Activated naive CD8-positive, alpha-beta T cell treated with anti-CD3 and anti-CD28 coated beads, Interleukin-2, amount 10 ng/mL, durations not matched to agents 7 days and 5 days (primary cell): Measurements from ENCODE around the gene KANTR. TPM values are rescaled to one million over a fixed set of nuclear protein-coding genes. Genes with fewer than 3 reads are reported as not detected.
"Not testable (repeated sequence)": the region's sequence is repeated elsewhere in the genome, so short reads cannot be mapped to it uniquely, and the experiment has no call there.

Source experiments
- ATAC-seq: fragments of 150-1000 bp; cut with Tn5 transposase; one replicate; pipeline ENCODE4 v1.10.0; 2021; ENCODE audit warnings: low read depth, moderate library complexity
- POLR2A ChIA-PET: fragments of 350-600 bp; sonication (Branson Sonifier 250); formaldehyde crosslinking; loops from one replicate; lab custom pipeline; 2021; ENCODE audit warnings: antibody characterized with exemption; lab: Charles Lee
- DNase-seq: peaks from one replicate; pipeline ENCODE4 v3.0.0; 2021
- H3K27ac Mint-ChIP-seq: one replicate; pipeline ENCODE4 v1.8.0; 2022; ENCODE audit warnings: mild to moderate bottlenecking, mixed read lengths
- H3K27me3 Mint-ChIP-seq: one replicate; pipeline ENCODE4 v1.8.0; 2022; ENCODE audit warnings: mild to moderate bottlenecking, moderate library complexity, mixed read lengths
- H3K36me3 Mint-ChIP-seq: one replicate; pipeline ENCODE4 v1.8.0; 2021; ENCODE audit warnings: mild to moderate bottlenecking, mixed read lengths
- H3K4me1 Mint-ChIP-seq: one replicate; pipeline ENCODE4 v1.8.0; 2021; ENCODE audit warnings: mixed read lengths
- H3K4me3 Mint-ChIP-seq: one replicate; pipeline ENCODE4 v1.8.0; 2022; ENCODE audit warnings: mild to moderate bottlenecking, moderate library complexity, mixed read lengths
- H3K9me3 Mint-ChIP-seq: one replicate; pipeline ENCODE4 v1.8.0; 2021; ENCODE audit warnings: mixed read lengths
- total RNA-seq, 2 experiments: library from RNA; stranded (reverse); gene quantifications; one replicate each; pipeline ENCODE4 v1.2.3, GENCODE V29; 2021

Gene KANTR
- total RNA-seq, 2 experiments from 2014 or later: 14.2 to 16.1 TPM

- DNase-seq (no peak), ATAC-seq (no peak)
- Mint-ChIP-seq H3K9me3 (peaks cover 3% of the 10 kb centered on the region), H3K4me1 (peaks cover 2% of the 10 kb centered on the region), H3K27me3 (no peaks in the 10 kb centered on the region), H3K4me3 (no peak overlapping the region), H3K36me3 (peaks cover 9% of the 10 kb centered on the region), H3K27ac (no peak overlapping the region)
- POLR2A ChIA-PET: no interaction called here
Measured at GRCh38 chrX:53125506-53125905, 31.6 kb downstream of the KANTR start.

DNA sequence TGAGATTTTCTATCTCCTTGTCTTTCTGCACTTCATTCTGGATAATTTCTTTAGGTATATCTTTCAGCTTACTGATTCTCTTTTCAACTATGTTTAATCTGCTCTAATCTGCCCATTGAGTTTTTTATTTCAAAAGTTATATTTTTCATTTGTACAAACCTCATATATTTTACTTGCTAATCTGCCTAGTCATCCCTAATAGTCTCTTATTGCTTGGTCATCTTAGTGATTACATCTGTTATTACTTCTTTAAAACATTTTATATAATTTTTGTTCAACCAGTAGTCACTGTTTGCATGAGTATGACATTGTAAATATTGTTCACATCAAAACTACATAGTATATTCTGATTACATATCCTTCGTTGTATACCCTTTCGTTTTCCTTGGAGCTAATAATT, 32.4 kb downstream of the KANTR start:
- peaks cover 9% of the 10 kb centered on the region for H3K36me3 Mint-ChIP-seq
- H3K4me3 Mint-ChIP-seq: no peak overlapping the region
- H3K27ac Mint-ChIP-seq: no peak overlapping the region
- ATAC-seq: no peak
- no peak for DNase-seq
- peaks cover 4% of the 10 kb centered on the region for H3K4me1 Mint-ChIP-seq
- no peaks in the 10 kb centered on the region for H3K27me3 Mint-ChIP-seq
- H3K9me3 Mint-ChIP-seq: peaks cover 3% of the 10 kb centered on the region
- POLR2A ChIA-PET: no interaction called here

DNA sequence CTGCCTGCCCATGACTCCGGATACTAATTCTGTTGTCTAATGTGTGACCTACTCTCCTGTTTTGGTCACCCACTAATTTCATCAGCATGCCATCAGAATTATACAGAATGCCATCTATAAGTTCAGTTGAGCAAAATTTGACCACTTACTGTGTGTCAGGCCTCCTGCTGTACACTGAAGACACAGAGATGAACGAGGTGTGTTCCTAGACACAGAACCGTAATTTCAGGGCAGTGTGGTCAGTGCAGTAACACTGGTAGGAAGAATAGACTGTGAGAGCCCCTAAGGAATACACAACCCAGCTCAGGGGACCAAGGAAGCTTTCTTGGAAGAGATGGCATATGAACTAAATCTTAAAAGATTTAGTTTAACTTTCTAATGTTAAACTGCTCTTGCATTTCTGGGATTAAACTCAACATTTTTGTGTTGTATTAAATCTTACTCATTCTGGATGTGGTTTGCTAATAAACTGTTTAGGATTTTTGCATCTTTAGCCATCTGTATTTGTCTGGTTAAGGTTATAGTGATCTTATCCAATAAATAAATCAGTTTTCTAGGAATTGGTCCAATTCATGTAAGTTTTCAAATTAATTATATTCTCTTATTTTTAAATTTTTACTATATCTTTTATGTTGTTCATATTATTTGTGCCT, 34.3 kb downstream of the KANTR start:
- Mint-ChIP-seq H3K4me1 (peaks cover 4% of the 10 kb centered on the region), H3K36me3 (peaks cover 12% of the 10 kb centered on the region), H3K27ac (no peak overlapping the region), H3K4me3 (no peak overlapping the region), H3K9me3 (peaks cover 3% of the 10 kb centered on the region), H3K27me3 (no peaks in the 10 kb centered on the region)
- ATAC-seq (no peak), DNase-seq (no peak)
- POLR2A ChIA-PET: no interaction called here

GRCh38 chrX:53133400-53133799, 39.5 kb downstream of the KANTR start:
- H3K9me3 Mint-ChIP-seq: no peaks in the 10 kb centered on the region
- H3K27me3 Mint-ChIP-seq: no peaks in the 10 kb centered on the region
- no peak overlapping the region for H3K4me3 Mint-ChIP-seq
- no peak for DNase-seq
- no peak for ATAC-seq
- POLR2A ChIA-PET: no interaction called here
- no peak overlapping the region for H3K27ac Mint-ChIP-seq
- H3K36me3 Mint-ChIP-seq: peaks cover 5% of the 10 kb centered on the region
- peaks cover 2% of the 10 kb centered on the region for H3K4me1 Mint-ChIP-seq

DNA sequence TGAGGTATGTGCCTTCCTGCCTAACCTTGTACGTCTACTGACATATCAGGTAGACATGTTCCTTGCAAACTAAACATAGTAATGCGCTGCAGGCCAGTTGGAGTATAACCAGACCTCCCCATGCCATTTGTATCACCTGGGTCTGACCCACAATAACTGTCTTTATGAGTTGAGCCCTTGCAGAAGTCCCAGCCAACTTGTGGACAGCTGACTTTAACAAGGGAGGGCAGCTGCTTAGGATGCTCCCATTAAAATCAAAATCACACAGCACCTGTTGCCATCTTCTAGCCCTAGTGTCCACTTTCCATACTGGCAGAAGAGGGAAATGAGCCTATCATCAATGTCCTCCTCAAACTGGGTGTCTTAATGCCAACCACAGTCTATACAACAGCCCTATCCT, 41.6 kb downstream of the KANTR start:
- H3K9me3 Mint-ChIP-seq: no peaks in the 10 kb centered on the region
- ATAC-seq (no peak), DNase-seq (no peak)
- peaks cover 4% of the 10 kb centered on the region for H3K4me1 Mint-ChIP-seq
- POLR2A ChIA-PET: no interaction called here
- no peaks in the 10 kb centered on the region for H3K27me3 Mint-ChIP-seq
- no peak overlapping the region for H3K4me3 Mint-ChIP-seq
- peaks cover 5% of the 10 kb centered on the region for H3K36me3 Mint-ChIP-seq
- H3K27ac Mint-ChIP-seq: no peak overlapping the region

DNA sequence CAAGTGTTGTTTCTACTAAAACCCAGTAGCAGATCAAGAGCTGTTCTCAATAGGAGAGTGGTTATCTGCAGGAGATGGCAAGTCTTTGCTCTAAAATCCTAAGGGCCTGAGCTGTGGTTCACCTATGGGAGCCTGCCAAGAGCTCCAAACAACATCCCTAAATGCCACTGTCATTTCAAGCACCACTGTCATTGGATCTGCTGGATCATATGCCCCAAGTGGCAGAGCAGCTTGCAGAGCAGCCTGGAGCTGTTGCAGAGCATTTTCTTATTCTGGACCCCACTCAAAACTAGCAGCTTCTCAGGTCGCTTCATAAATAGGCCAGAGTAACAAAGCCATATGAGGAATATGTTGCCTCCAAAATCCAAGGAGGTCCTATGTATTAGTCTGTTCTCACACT, 59.6 kb downstream of the KANTR start:
- ATAC-seq (no peak), DNase-seq (no peak)
- H3K9me3 Mint-ChIP-seq: no peaks in the 10 kb centered on the region
- no peak overlapping the region for H3K4me3 Mint-ChIP-seq
- H3K27me3 Mint-ChIP-seq: no peaks in the 10 kb centered on the region
- no peaks in the 10 kb centered on the region for H3K36me3 Mint-ChIP-seq
- H3K27ac Mint-ChIP-seq: no peak overlapping the region
- POLR2A ChIA-PET: no interaction called here
- H3K4me1 Mint-ChIP-seq: no peaks in the 10 kb centered on the region

- Mint-ChIP-seq H3K4me3 (no peak overlapping the region), H3K9me3 (no peaks in the 10 kb centered on the region), H3K4me1 (no peaks in the 10 kb centered on the region), H3K27me3 (no peaks in the 10 kb centered on the region), H3K36me3 (no peaks in the 10 kb centered on the region), H3K27ac (no peak overlapping the region)
- no peak for ATAC-seq
- DNase-seq: no peak
- POLR2A ChIA-PET: no interaction called here
Measured at GRCh38 chrX:53155512-53156206, 61.7 kb downstream of the KANTR start.

DNA sequence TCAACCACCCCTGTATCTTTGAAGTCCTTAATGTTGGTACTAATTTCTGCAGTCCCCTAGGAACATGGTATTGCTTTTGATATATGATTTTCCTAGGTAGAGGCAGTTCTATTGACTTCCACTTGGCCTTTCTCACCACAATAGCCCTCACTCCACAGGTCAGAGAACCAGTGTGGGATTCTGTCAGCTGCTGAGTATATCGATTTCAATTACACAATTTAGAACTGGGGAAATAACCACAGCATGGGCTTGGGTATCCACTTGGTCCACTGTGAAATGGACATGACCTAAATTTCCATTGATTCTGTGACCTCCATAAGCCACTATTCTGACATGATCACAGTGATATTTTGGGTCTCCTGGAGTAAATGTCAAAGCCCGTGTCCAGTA, 62.3 kb downstream of the KANTR start:
- H3K27me3 Mint-ChIP-seq: no peaks in the 10 kb centered on the region
- no peaks in the 10 kb centered on the region for H3K36me3 Mint-ChIP-seq
- POLR2A ChIA-PET: no interaction called here
- no peak overlapping the region for H3K27ac Mint-ChIP-seq
- H3K9me3 Mint-ChIP-seq: no peaks in the 10 kb centered on the region
- DNase-seq (no peak), ATAC-seq (no peak)
- H3K4me1 Mint-ChIP-seq: no peaks in the 10 kb centered on the region
- no peak overlapping the region for H3K4me3 Mint-ChIP-seq

GRCh38 chrX:53159184-53159583, 65.2 kb downstream of the KANTR start:
- H3K9me3 Mint-ChIP-seq: no peaks in the 10 kb centered on the region
- H3K4me1 Mint-ChIP-seq: no peaks in the 10 kb centered on the region
- DNase-seq (no peak), ATAC-seq (no peak)
- no peak overlapping the region for H3K27ac Mint-ChIP-seq
- POLR2A ChIA-PET: no interaction called here
- no peak overlapping the region for H3K4me3 Mint-ChIP-seq
- H3K27me3 Mint-ChIP-seq: no peaks in the 10 kb centered on the region
- H3K36me3 Mint-ChIP-seq: no peaks in the 10 kb centered on the region

- ATAC-seq (no peak), DNase-seq (no peak)
- POLR2A ChIA-PET: no interaction called here
- H3K36me3 Mint-ChIP-seq: no peaks in the 10 kb centered on the region
- no peaks in the 10 kb centered on the region for H3K4me1 Mint-ChIP-seq
- no peaks in the 10 kb centered on the region for H3K9me3 Mint-ChIP-seq
- no peaks in the 10 kb centered on the region for H3K27me3 Mint-ChIP-seq
- no peak overlapping the region for H3K4me3 Mint-ChIP-seq
- no peak overlapping the region for H3K27ac Mint-ChIP-seq
Measured at GRCh38 chrX:53160297-53160983, 66.5 kb downstream of the KANTR start.

- Mint-ChIP-seq H3K27me3 (no peaks in the 10 kb centered on the region), H3K9me3 (no peaks in the 10 kb centered on the region), H3K27ac (no peak overlapping the region), H3K4me3 (no peak overlapping the region), H3K36me3 (no peaks in the 10 kb centered on the region), H3K4me1 (no peaks in the 10 kb centered on the region)
- POLR2A ChIA-PET: no interaction called here
- ATAC-seq: no peak
- no peak for DNase-seq
Measured at GRCh38 chrX:53163436-53163835, 69.5 kb downstream of the KANTR start.

DNA sequence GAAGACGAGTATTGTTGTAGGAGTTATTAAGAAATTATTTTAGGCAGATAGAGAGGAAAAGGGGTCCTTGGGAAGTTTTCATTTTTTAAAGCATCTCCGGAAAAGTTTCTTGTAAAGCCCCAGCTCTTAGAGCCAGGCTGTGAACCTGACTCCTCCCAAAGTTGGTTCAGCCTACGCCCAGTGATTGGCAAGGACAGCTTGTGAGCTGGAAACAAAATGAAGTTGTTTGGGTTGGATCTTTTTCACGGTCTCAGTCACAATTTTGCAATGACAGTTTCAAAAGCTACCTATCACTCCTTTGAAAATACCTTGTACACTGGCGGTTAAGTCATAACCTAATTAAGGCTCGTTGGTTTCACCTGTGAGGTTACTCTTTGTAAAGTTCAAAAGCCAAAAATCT, 70.6 kb downstream of the KANTR start:
- H3K4me3 Mint-ChIP-seq, POLR2A ChIA-PET, ATAC-seq, H3K36me3 Mint-ChIP-seq, H3K27me3 Mint-ChIP-seq, H3K4me1 Mint-ChIP-seq, DNase-seq, H3K9me3 Mint-ChIP-seq, H3K27ac Mint-ChIP-seq: not testable (repeated sequence)

DNA sequence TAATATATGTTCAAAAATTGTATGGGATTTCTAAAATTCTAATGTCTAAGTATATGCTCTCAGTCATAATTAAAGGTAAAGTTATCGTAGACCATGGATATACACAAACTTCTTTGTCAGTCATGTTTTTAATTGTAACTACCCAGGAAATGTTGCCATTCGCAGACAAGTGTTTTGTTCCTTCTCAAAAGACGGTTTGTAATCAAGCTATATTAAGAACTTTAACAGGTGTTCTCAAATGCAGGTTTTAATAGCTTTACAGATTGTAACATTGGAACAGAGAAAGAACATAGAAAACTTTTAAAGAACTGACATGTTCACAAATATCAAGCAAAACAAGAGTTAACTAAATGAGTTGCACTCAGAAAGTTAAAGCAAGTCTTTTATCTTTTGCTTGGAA, 72.2 kb downstream of the KANTR start:
- no peak overlapping the region for H3K4me3 Mint-ChIP-seq
- POLR2A ChIA-PET: no interaction called here
- DNase-seq (no peak), ATAC-seq (no peak)
- no peaks in the 10 kb centered on the region for H3K27me3 Mint-ChIP-seq
- no peak overlapping the region for H3K27ac Mint-ChIP-seq
- H3K36me3 Mint-ChIP-seq: no peaks in the 10 kb centered on the region
- no peaks in the 10 kb centered on the region for H3K4me1 Mint-ChIP-seq
- no peaks in the 10 kb centered on the region for H3K9me3 Mint-ChIP-seq

- Mint-ChIP-seq H3K27ac (no peak overlapping the region), H3K9me3 (peaks cover 3% of the 10 kb centered on the region), H3K36me3 (peaks cover 4% of the 10 kb centered on the region), H3K27me3 (peaks cover 4% of the 10 kb centered on the region), H3K4me1 (no peaks in the 10 kb centered on the region), H3K4me3 (no peak overlapping the region)
- DNase-seq: no peak
- ATAC-seq: no peak
- POLR2A ChIA-PET: no interaction called here
Measured at GRCh38 chrX:53171356-53171755, 77.4 kb downstream of the KANTR start.
